H1 (cell line): ENCODE data around the gene TOMM7. TPM values are rescaled to one million over a fixed set of nuclear protein-coding genes. Genes with fewer than 3 reads are reported as not detected.

Source experiments
- BCL11A ChIP-seq, 2 experiments: IDR thresholded peaks; one replicate each; pipeline ENCODE4 v1.6.1; 2011; ENCODE audit warnings: low read depth in 2 of 2, low read length in 2 of 2, mild to moderate bottlenecking in 2 of 2
- EZH2 ChIP-seq: fragments of 200-600 bp; sonication (generic); IDR thresholded peaks from 2 replicates; pipeline ENCODE4 v1.7.1; 2012; ENCODE audit warnings: low read depth, mild to moderate bottlenecking, moderate library complexity, low read length, inconsistent platforms; ENCODE audit not compliant: severe bottlenecking
- GTF2F1 ChIP-seq: IDR thresholded peaks from 2 replicates; pipeline ENCODE4 v1.6.1; 2012; ENCODE audit warnings: low read depth, low read length, improper control_type of control experiment, borderline replicate concordance
- KDM1A ChIP-seq: fragments of 200-600, 300-600 bp; sonication (generic); IDR thresholded peaks from 2 replicates; pipeline ENCODE4 v1.7.1; 2016; ENCODE audit warnings: mild to moderate bottlenecking, low read length, borderline replicate concordance
- NRF1 ChIP-seq: IDR thresholded peaks from 2 replicates; pipeline ENCODE4 v1.6.1; 2011; ENCODE audit warnings: mild to moderate bottlenecking, low read depth, low read length, improper control_type of control experiment
- POU5F1 ChIP-seq: IDR thresholded peaks from 2 replicates; pipeline ENCODE4 v1.6.1; 2011; ENCODE audit warnings: low read depth, mild to moderate bottlenecking, low read length, moderate library complexity
- TAF7 ChIP-seq: optimal IDR thresholded peaks from 2 replicates; pipeline ENCODE3; 2011; ENCODE audit warnings: low read depth, mild to moderate bottlenecking, inconsistent platforms, low read length, moderate library complexity, borderline replicate concordance
- polyA plus RNA-seq, 7 experiments: library from polyadenylated mRNA; depleted of rRNA in 3 of 7; stranded (reverse) in 5 of 7; unstranded in 2 of 7; fragments of >200 nt in 5 of 7; fragments of 200-250 nt in 2 of 7; gene quantifications; 1 replicate in 5 of 7; 2 replicates in 1 of 7; 4 replicates in 1 of 7; pipeline versions ENCODE4 v1.2.1 to v1.2.3, GENCODE V29; 2011 to 2013; ENCODE audit warnings: missing spikeins in 2 of 7, mixed read lengths in 2 of 7
- total RNA-seq: library from RNA; stranded (reverse); fragmentation: NEBNext Ultra II Directional; extraction: Animal tissue kit (Norgen Biotek cat#: 25700); gene quantifications from 2 replicates; pipeline ENCODE4 v1.2.1, GENCODE V29; 2021
- TF ChIP-seq, protein P1 (sequence below): fragments of 300-600 bp; sonication (generic); IDR thresholded peaks from 2 replicates; pipeline ENCODE4 v1.7.1; 2012; ENCODE audit warnings: low read length, moderate library complexity, mild to moderate bottlenecking, inconsistent platforms; ENCODE audit not compliant: insufficient replicate concordance
- TF ChIP-seq, protein P2 (sequence below): IDR thresholded peaks from 2 replicates; pipeline ENCODE4 v1.6.1; 2012; ENCODE audit warnings: inconsistent platforms
- TF ChIP-seq, protein P3 (sequence below): IDR thresholded peaks from 2 replicates; pipeline ENCODE4 v1.6.1; 2011; ENCODE audit warnings: low read depth, mild to moderate bottlenecking, low read length; ENCODE audit not compliant: insufficient read depth

Gene TOMM7
- total and polyA plus RNA-seq, 2 of the 8 experiments (the other 6 are each of a cell fraction or from before 2014, with no cell fraction given), result 389 to 508 TPM

DNA sequence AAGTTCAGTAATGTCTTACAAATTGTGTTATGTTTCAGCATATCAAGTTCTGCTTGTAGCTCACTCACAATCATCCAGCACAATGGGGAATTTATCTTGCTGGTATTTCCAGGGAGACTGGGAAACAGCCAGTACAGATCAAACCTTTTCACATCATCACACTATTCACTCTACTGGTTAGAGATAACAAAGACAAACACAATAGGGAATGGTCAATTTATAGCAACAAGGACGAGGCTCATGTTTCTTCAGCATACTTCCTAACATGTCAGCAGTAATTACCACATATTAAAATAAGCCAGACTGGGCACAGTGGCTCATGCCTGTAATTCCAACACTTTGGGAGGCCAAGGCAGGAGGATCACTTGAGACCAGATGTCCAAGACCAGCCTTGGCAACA, 38.3 kb downstream of the TOMM7 start (continued):
- TF ChIP-seq, protein P1, sequence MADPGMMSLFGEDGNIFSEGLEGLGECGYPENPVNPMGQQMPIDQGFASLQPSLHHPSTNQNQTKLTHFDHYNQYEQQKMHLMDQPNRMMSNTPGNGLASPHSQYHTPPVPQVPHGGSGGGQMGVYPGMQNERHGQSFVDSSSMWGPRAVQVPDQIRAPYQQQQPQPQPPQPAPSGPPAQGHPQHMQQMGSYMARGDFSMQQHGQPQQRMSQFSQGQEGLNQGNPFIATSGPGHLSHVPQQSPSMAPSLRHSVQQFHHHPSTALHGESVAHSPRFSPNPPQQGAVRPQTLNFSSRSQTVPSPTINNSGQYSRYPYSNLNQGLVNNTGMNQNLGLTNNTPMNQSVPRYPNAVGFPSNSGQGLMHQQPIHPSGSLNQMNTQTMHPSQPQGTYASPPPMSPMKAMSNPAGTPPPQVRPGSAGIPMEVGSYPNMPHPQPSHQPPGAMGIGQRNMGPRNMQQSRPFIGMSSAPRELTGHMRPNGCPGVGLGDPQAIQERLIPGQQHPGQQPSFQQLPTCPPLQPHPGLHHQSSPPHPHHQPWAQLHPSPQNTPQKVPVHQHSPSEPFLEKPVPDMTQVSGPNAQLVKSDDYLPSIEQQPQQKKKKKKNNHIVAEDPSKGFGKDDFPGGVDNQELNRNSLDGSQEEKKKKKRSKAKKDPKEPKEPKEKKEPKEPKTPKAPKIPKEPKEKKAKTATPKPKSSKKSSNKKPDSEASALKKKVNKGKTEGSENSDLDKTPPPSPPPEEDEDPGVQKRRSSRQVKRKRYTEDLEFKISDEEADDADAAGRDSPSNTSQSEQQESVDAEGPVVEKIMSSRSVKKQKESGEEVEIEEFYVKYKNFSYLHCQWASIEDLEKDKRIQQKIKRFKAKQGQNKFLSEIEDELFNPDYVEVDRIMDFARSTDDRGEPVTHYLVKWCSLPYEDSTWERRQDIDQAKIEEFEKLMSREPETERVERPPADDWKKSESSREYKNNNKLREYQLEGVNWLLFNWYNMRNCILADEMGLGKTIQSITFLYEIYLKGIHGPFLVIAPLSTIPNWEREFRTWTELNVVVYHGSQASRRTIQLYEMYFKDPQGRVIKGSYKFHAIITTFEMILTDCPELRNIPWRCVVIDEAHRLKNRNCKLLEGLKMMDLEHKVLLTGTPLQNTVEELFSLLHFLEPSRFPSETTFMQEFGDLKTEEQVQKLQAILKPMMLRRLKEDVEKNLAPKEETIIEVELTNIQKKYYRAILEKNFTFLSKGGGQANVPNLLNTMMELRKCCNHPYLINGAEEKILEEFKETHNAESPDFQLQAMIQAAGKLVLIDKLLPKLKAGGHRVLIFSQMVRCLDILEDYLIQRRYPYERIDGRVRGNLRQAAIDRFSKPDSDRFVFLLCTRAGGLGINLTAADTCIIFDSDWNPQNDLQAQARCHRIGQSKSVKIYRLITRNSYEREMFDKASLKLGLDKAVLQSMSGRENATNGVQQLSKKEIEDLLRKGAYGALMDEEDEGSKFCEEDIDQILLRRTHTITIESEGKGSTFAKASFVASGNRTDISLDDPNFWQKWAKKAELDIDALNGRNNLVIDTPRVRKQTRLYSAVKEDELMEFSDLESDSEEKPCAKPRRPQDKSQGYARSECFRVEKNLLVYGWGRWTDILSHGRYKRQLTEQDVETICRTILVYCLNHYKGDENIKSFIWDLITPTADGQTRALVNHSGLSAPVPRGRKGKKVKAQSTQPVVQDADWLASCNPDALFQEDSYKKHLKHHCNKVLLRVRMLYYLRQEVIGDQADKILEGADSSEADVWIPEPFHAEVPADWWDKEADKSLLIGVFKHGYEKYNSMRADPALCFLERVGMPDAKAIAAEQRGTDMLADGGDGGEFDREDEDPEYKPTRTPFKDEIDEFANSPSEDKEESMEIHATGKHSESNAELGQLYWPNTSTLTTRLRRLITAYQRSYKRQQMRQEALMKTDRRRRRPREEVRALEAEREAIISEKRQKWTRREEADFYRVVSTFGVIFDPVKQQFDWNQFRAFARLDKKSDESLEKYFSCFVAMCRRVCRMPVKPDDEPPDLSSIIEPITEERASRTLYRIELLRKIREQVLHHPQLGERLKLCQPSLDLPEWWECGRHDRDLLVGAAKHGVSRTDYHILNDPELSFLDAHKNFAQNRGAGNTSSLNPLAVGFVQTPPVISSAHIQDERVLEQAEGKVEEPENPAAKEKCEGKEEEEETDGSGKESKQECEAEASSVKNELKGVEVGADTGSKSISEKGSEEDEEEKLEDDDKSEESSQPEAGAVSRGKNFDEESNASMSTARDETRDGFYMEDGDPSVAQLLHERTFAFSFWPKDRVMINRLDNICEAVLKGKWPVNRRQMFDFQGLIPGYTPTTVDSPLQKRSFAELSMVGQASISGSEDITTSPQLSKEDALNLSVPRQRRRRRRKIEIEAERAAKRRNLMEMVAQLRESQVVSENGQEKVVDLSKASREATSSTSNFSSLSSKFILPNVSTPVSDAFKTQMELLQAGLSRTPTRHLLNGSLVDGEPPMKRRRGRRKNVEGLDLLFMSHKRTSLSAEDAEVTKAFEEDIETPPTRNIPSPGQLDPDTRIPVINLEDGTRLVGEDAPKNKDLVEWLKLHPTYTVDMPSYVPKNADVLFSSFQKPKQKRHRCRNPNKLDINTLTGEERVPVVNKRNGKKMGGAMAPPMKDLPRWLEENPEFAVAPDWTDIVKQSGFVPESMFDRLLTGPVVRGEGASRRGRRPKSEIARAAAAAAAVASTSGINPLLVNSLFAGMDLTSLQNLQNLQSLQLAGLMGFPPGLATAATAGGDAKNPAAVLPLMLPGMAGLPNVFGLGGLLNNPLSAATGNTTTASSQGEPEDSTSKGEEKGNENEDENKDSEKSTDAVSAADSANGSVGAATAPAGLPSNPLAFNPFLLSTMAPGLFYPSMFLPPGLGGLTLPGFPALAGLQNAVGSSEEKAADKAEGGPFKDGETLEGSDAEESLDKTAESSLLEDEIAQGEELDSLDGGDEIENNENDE, result no peak
- TF ChIP-seq BCL11A (IDR thresholded peaks at IDR 0.05; ENCODE audit: low read depth in 2 of 2, low read length in 2 of 2), result no peak
- no peak for TF ChIP-seq GTF2F1
- TF ChIP-seq KDM1A, result no peak
- TF ChIP-seq, protein P2, sequence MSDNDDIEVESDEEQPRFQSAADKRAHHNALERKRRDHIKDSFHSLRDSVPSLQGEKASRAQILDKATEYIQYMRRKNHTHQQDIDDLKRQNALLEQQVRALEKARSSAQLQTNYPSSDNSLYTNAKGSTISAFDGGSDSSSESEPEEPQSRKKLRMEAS, result no peak
- no peak for TF ChIP-seq POU5F1
- TF ChIP-seq, protein P3, sequence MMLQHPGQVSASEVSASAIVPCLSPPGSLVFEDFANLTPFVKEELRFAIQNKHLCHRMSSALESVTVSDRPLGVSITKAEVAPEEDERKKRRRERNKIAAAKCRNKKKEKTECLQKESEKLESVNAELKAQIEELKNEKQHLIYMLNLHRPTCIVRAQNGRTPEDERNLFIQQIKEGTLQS, result no peak
- TF ChIP-seq EZH2, result no peak
- TF ChIP-seq NRF1, result no peak
- TF ChIP-seq TAF7, result no peak
